GM23338 (cell line): ENCODE data around the gene NXPH4. TPM values are rescaled to one million over a fixed set of nuclear protein-coding genes. Genes with fewer than 3 reads are reported as not detected.

ENCODE experiments used
- ATAC-seq: fragments of 200-7000 bp; cut with Tn5 transposase; 3 replicates; pipeline ENCODE4 v1.9.1; 2020
- DNase-seq: peaks from one replicate; pipeline ENCODE4 v3.0.0-alpha.2; 2015; ENCODE audit warnings: low spot score
- H2AFZ ChIP-seq: fragments of 200-600 bp; sonication (generic); 2 replicates; pipeline ENCODE4 v1.8.0; 2016; ENCODE audit warnings: antibody characterized with exemption, mild to moderate bottlenecking, moderate library complexity
- H3F3A ChIP-seq: fragments of 200-600 bp; sonication (generic); replicated peaks from 2 replicates; pipeline ENCODE4 v1.8.0; 2017; ENCODE audit warnings: antibody characterized with exemption, mixed run types, low read depth
- H3K27ac ChIP-seq: fragments of 200-600 bp; sonication (generic); 2 replicates; pipeline ENCODE4 v1.6.1; 2016; ENCODE audit warnings: low read depth
- H3K27me3 ChIP-seq: fragments of 200-600 bp; sonication (generic); 2 replicates; pipeline ENCODE4 v1.8.0; 2016; ENCODE audit warnings: mild to moderate bottlenecking, mixed run types, moderate library complexity; ENCODE audit not compliant: insufficient read depth
- H3K36me3 ChIP-seq: fragments of 200-600 bp; sonication (generic); 2 replicates; pipeline ENCODE4 v1.8.0; 2016; ENCODE audit warnings: mild to moderate bottlenecking; ENCODE audit not compliant: insufficient read depth
- H3K4me1 ChIP-seq: fragments of 200-600 bp; sonication (generic); 2 replicates; pipeline ENCODE4 v1.8.0; 2016; ENCODE audit warnings: mild to moderate bottlenecking, moderate library complexity; ENCODE audit not compliant: insufficient read depth
- H3K4me2 ChIP-seq: fragments of 200-600 bp; sonication (generic); 2 replicates; pipeline ENCODE4 v1.7.1; 2017; ENCODE audit warnings: mixed run types
- H3K4me3 ChIP-seq: fragments of 200-600 bp; sonication (generic); 2 replicates; pipeline ENCODE4 v1.6.1; 2016; ENCODE audit warnings: mixed run types
- H3K79me2 ChIP-seq: fragments of 200-600 bp; sonication (generic); replicated peaks from 2 replicates; pipeline ENCODE4 v1.8.0; 2017; ENCODE audit warnings: mild to moderate bottlenecking; ENCODE audit not compliant: insufficient read depth
- H3K9me2 ChIP-seq: fragments of 200-600 bp; sonication (generic); 2 replicates; pipeline ENCODE4 v1.8.0; 2017; ENCODE audit not compliant: insufficient read depth
- H4K20me1 ChIP-seq: fragments of 200-600 bp; sonication (generic); replicated peaks from 2 replicates; pipeline ENCODE4 v1.8.0; 2017; ENCODE audit warnings: mild to moderate bottlenecking; ENCODE audit not compliant: insufficient read depth
- H3K27ac Mint-ChIP-seq: 2 replicates; pipeline ENCODE4 v1.8.0; 2020; ENCODE audit warnings: inconsistent platforms, mild to moderate bottlenecking, moderate library complexity, mixed read lengths
- H3K27me3 Mint-ChIP-seq: 3 replicates; pipeline ENCODE4 v1.8.0; 2022; ENCODE audit warnings: low read depth, mild to moderate bottlenecking, moderate library complexity, mixed read lengths, inconsistent platforms; ENCODE audit not compliant: insufficient read depth, poor library complexity
- H3K36me3 Mint-ChIP-seq: 3 replicates; pipeline ENCODE4 v1.8.0; 2021; ENCODE audit warnings: low read depth, mild to moderate bottlenecking, inconsistent platforms, moderate library complexity, mixed read lengths
- H3K4me1 Mint-ChIP-seq: 3 replicates; pipeline ENCODE4 v1.8.0; 2020; ENCODE audit warnings: mild to moderate bottlenecking, inconsistent platforms, mixed read lengths
- H3K4me3 Mint-ChIP-seq: 3 replicates; pipeline ENCODE4 v1.8.0; 2021; ENCODE audit warnings: moderate library complexity, mild to moderate bottlenecking, inconsistent platforms, mixed read lengths
- H3K9me3 Mint-ChIP-seq: 3 replicates; pipeline ENCODE4 v1.8.0; 2020; ENCODE audit warnings: moderate library complexity, mild to moderate bottlenecking, inconsistent platforms, mixed read lengths
- CREB1 ChIP-seq: fragments of 250-450 bp; sonication (Bioruptor Pico); IDR thresholded peaks from 2 replicates; pipeline ENCODE4 v1.5.0; 2020; ENCODE audit warnings: low read depth, mild to moderate bottlenecking, moderate library complexity
- EZH2 ChIP-seq: fragments of 200-600 bp; sonication (generic); IDR thresholded peaks from one replicate; pipeline ENCODE4 v1.8.0; 2017; ENCODE audit warnings: antibody characterized with exemption, mild to moderate bottlenecking, low read depth; ENCODE audit not compliant: unreplicated experiment
- EZH2phosphoT487 ChIP-seq: fragments of 200-600 bp; sonication (generic); IDR thresholded peaks from one replicate; pipeline ENCODE4 v1.8.1; 2018; ENCODE audit warnings: antibody characterized with exemption; ENCODE audit not compliant: unreplicated experiment
- JUNB ChIP-seq: IDR thresholded peaks from one replicate; pipeline ENCODE4 v1.6.1; 2016; ENCODE audit warnings: antibody characterized with exemption; ENCODE audit not compliant: unreplicated experiment
- POLR2AphosphoS5 ChIP-seq: IDR thresholded peaks from 2 replicates; pipeline ENCODE4 v1.6.1; 2016; ENCODE audit warnings: antibody characterized with exemption, low read depth
- STAT1 ChIP-seq: IDR thresholded peaks from one replicate; pipeline ENCODE4 v1.6.1; 2016; ENCODE audit warnings: antibody characterized with exemption; ENCODE audit not compliant: unreplicated experiment
- ZNF114 ChIP-seq: fragments of 250-450 bp; sonication (Bioruptor Pico); IDR thresholded peaks from 2 replicates; pipeline ENCODE4 v1.5.0; 2020; ENCODE audit warnings: mild to moderate bottlenecking, moderate library complexity
- ZNF331 ChIP-seq: fragments of 250-450 bp; sonication (Bioruptor Pico); IDR thresholded peaks from 2 replicates; pipeline ENCODE4 v1.5.0; 2020; ENCODE audit warnings: low read depth, mild to moderate bottlenecking, moderate library complexity
- polyA plus RNA-seq: library from polyadenylated mRNA; unstranded; fragments of >200 nt; fragmentation: Nextera tagmentation; extraction: Ambion mirVana; gene quantifications from 2 replicates; pipeline ENCODE4 v1.2.1, GENCODE V29; 2016
- total RNA-seq: library from RNA; depleted of rRNA; stranded (reverse); fragments of >200 nt; shearing (Covaris generic); gene quantifications from 2 replicates; pipeline ENCODE4 v1.2.3, GENCODE V29; 2014
- TF ChIP-seq, protein P1 (sequence below): IDR thresholded peaks from 2 replicates; pipeline ENCODE4 v1.6.1; 2016; ENCODE audit warnings: antibody characterized with exemption
- TF ChIP-seq, protein P2 (sequence below): fragments of 250-450 bp; sonication (Bioruptor Pico); IDR thresholded peaks from 2 replicates; pipeline ENCODE4 v1.5.0; 2020; ENCODE audit warnings: mild to moderate bottlenecking, moderate library complexity
- TF ChIP-seq, protein P3 (sequence below), 2 experiments: fragments of 200-600 bp in 1 of 2; sonication (generic) in 1 of 2; conservative IDR thresholded peaks; 2 replicates each; pipeline versions ENCODE4 v1.5.1 to v1.6.1; 2016 to 2017; ENCODE audit warnings: antibody characterized with exemption in 2 of 2, low read depth in 2 of 2, mild to moderate bottlenecking in 2 of 2, moderate library complexity in 1 of 2
- TF ChIP-seq, protein P4 (sequence below): IDR thresholded peaks from one replicate; pipeline ENCODE4 v1.6.1; 2018; ENCODE audit warnings: antibody characterized with exemption; ENCODE audit not compliant: unreplicated experiment

NXPH4 gene
- total and polyA plus RNA-seq, 2 experiments from 2014 or later = 0.89 to 1.5 TPM

DNA sequence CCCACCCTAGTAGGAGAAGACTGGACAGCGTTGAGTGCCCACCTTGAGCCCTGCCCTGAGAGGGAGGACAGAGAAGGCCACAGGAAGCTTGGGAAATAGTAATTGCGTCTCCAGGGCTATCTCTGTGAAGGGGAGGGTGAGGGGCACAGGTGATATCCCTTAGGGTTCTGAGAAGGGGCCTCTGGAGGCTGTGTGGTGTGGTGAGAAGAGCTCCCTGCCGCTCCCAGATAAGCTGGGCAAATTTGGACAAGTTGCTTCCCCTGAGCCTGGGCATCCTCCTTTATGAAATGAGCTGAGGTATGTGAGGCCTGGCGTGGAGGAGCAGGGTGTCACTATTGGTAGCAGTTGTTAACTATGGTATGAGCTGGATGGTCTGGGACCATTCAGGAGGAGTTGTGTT is 45.7 kb upstream of the NXPH4 start:
- ATAC-seq = no peak

More for the DNA sequence above, 45.7 kb upstream of the NXPH4 start:
- no peak overlapping the region; the same call in 1 of the 2 replicates for H3K27ac Mint-ChIP-seq
- H3K4me1 Mint-ChIP-seq = peaks cover 6% of the 10 kb centered on the region
- H3K9me2 ChIP-seq = no peaks in the 10 kb centered on the region
- TF ChIP-seq POLR2AphosphoS5 = no peak
- no peak for TF ChIP-seq EZH2phosphoT487
- TF ChIP-seq, protein P1, sequence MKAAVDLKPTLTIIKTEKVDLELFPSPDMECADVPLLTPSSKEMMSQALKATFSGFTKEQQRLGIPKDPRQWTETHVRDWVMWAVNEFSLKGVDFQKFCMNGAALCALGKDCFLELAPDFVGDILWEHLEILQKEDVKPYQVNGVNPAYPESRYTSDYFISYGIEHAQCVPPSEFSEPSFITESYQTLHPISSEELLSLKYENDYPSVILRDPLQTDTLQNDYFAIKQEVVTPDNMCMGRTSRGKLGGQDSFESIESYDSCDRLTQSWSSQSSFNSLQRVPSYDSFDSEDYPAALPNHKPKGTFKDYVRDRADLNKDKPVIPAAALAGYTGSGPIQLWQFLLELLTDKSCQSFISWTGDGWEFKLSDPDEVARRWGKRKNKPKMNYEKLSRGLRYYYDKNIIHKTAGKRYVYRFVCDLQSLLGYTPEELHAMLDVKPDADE = no peak
- TF ChIP-seq, protein P2, sequence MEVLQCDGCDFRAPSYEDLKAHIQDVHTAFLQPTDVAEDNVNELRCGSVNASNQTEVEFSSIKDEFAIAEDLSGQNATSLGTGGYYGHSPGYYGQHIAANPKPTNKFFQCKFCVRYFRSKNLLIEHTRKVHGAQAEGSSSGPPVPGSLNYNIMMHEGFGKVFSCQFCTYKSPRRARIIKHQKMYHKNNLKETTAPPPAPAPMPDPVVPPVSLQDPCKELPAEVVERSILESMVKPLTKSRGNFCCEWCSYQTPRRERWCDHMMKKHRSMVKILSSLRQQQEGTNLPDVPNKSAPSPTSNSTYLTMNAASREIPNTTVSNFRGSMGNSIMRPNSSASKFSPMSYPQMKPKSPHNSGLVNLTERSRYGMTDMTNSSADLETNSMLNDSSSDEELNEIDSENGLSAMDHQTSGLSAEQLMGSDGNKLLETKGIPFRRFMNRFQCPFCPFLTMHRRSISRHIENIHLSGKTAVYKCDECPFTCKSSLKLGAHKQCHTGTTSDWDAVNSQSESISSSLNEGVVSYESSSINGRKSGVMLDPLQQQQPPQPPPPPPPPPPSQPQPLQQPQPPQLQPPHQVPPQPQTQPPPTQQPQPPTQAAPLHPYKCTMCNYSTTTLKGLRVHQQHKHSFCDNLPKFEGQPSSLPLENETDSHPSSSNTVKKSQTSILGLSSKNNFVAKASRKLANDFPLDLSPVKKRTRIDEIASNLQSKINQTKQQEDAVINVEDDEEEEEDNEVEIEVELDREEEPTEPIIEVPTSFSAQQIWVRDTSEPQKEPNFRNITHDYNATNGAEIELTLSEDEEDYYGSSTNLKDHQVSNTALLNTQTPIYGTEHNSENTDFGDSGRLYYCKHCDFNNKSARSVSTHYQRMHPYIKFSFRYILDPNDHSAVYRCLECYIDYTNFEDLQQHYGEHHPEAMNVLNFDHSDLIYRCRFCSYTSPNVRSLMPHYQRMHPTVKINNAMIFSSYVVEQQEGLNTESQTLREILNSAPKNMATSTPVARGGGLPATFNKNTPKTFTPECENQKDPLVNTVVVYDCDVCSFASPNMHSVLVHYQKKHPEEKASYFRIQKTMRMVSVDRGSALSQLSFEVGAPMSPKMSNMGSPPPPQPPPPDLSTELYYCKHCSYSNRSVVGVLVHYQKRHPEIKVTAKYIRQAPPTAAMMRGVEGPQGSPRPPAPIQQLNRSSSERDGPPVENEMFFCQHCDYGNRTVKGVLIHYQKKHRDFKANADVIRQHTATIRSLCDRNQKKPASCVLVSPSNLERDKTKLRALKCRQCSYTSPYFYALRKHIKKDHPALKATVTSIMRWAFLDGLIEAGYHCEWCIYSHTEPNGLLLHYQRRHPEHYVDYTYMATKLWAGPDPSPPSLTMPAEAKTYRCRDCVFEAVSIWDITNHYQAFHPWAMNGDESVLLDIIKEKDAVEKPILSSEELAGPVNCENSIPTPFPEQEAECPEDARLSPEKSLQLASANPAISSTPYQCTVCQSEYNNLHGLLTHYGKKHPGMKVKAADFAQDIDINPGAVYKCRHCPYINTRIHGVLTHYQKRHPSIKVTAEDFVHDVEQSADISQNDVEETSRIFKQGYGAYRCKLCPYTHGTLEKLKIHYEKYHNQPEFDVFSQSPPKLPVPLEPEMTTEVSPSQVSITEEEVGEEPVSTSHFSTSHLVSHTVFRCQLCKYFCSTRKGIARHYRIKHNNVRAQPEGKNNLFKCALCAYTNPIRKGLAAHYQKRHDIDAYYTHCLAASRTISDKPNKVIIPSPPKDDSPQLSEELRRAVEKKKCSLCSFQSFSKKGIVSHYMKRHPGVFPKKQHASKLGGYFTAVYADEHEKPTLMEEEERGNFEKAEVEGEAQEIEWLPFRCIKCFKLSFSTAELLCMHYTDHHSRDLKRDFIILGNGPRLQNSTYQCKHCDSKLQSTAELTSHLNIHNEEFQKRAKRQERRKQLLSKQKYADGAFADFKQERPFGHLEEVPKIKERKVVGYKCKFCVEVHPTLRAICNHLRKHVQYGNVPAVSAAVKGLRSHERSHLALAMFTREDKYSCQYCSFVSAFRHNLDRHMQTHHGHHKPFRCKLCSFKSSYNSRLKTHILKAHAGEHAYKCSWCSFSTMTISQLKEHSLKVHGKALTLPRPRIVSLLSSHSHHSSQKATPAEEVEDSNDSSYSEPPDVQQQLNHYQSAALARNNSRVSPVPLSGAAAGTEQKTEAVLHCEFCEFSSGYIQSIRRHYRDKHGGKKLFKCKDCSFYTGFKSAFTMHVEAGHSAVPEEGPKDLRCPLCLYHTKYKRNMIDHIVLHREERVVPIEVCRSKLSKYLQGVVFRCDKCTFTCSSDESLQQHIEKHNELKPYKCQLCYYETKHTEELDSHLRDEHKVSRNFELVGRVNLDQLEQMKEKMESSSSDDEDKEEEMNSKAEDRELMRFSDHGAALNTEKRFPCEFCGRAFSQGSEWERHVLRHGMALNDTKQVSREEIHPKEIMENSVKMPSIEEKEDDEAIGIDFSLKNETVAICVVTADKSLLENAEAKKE (CRISPR knock-in tag) = no peak
- no peak for TF ChIP-seq JUNB
- no peak for TF ChIP-seq ZNF114 (CRISPR knock-in tag)
- TF ChIP-seq, protein P3, sequence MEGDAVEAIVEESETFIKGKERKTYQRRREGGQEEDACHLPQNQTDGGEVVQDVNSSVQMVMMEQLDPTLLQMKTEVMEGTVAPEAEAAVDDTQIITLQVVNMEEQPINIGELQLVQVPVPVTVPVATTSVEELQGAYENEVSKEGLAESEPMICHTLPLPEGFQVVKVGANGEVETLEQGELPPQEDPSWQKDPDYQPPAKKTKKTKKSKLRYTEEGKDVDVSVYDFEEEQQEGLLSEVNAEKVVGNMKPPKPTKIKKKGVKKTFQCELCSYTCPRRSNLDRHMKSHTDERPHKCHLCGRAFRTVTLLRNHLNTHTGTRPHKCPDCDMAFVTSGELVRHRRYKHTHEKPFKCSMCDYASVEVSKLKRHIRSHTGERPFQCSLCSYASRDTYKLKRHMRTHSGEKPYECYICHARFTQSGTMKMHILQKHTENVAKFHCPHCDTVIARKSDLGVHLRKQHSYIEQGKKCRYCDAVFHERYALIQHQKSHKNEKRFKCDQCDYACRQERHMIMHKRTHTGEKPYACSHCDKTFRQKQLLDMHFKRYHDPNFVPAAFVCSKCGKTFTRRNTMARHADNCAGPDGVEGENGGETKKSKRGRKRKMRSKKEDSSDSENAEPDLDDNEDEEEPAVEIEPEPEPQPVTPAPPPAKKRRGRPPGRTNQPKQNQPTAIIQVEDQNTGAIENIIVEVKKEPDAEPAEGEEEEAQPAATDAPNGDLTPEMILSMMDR (conservative IDR thresholded peaks at IDR 0.05; ENCODE audit: low read depth in 2 of 2) = no peak
- TF ChIP-seq, protein P4, sequence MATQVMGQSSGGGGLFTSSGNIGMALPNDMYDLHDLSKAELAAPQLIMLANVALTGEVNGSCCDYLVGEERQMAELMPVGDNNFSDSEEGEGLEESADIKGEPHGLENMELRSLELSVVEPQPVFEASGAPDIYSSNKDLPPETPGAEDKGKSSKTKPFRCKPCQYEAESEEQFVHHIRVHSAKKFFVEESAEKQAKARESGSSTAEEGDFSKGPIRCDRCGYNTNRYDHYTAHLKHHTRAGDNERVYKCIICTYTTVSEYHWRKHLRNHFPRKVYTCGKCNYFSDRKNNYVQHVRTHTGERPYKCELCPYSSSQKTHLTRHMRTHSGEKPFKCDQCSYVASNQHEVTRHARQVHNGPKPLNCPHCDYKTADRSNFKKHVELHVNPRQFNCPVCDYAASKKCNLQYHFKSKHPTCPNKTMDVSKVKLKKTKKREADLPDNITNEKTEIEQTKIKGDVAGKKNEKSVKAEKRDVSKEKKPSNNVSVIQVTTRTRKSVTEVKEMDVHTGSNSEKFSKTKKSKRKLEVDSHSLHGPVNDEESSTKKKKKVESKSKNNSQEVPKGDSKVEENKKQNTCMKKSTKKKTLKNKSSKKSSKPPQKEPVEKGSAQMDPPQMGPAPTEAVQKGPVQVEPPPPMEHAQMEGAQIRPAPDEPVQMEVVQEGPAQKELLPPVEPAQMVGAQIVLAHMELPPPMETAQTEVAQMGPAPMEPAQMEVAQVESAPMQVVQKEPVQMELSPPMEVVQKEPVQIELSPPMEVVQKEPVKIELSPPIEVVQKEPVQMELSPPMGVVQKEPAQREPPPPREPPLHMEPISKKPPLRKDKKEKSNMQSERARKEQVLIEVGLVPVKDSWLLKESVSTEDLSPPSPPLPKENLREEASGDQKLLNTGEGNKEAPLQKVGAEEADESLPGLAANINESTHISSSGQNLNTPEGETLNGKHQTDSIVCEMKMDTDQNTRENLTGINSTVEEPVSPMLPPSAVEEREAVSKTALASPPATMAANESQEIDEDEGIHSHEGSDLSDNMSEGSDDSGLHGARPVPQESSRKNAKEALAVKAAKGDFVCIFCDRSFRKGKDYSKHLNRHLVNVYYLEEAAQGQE = no peak
- no peak for TF ChIP-seq STAT1
- TF ChIP-seq CREB1 = no peak
- no peak for TF ChIP-seq ZNF331 (CRISPR knock-in tag)
- no peak for TF ChIP-seq EZH2
- H3F3A ChIP-seq = peaks cover 4% of the 10 kb centered on the region; the same call in 1 of the 2 replicates
- DNase-seq = no peak
- H3K27me3 ChIP-seq = no peaks in the 10 kb centered on the region
- no peak overlapping the region for H2AFZ ChIP-seq
- H3K27me3 Mint-ChIP-seq = peaks cover 22% of the 10 kb centered on the region
- no peaks in the 10 kb centered on the region for H3K4me1 ChIP-seq
- peak overlapping the region; percentile 55 for H3K27ac ChIP-seq
- H3K9me3 Mint-ChIP-seq = no peaks in the 10 kb centered on the region; the same call in 1 of the 3 replicates
- peaks cover 19% of the 10 kb centered on the region for H3K36me3 ChIP-seq
- peaks cover 91% of the 10 kb centered on the region for H3K36me3 Mint-ChIP-seq
- H3K4me2 ChIP-seq = no peak overlapping the region
- no peaks in the 10 kb centered on the region for H3K79me2 ChIP-seq
- H3K4me3 ChIP-seq = no peak overlapping the region
- peaks cover 13% of the 10 kb centered on the region; the same call in 1 of the 2 replicates for H4K20me1 ChIP-seq
- no peak overlapping the region; the same call in 2 of the 3 replicates for H3K4me3 Mint-ChIP-seq
